ENCODE data around the gene OR2C1. TPM values are rescaled to one million over a fixed set of nuclear protein-coding genes. Genes with fewer than 3 reads are reported as not detected.

The OR2C1 gene
- polyA plus RNA-seq, 1 donor = 0.31 TPM

DNA sequence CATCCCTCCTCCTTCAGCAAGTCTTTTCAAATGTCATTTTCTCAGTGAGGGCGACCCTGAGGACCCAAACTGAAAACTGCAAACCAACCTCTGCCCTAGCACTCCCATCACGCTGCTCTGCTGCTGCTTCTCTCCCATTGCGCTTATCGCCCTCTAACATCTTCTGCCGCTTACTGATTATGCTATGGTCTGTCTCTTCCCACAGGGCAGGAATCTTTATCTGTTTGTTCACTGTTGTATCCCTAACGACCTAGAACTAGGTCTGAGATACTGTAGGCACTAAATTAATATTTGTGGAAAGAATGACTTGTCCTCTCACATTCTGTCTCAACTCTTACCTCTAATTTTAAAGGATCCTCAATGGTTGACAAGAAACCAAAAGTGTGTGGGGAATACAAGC, 32.6 kb downstream of the OR2C1 start:
- Histone ChIP-seq H3K9me3 (ENCODE audit: control insufficient read depth, low read depth, low read length) (peaks cover 45% of the 10 kb centered on the region), H3K4me1 (ENCODE audit: control insufficient read depth, insufficient read depth, low read length) (no peaks in the 10 kb centered on the region), H3K36me3 (ENCODE audit: control insufficient read depth, insufficient read depth, low read length) (peaks cover 59% of the 10 kb centered on the region), H3K27ac (ENCODE audit: low read length) (no peak overlapping the region), H3K27me3 (ENCODE audit: control insufficient read depth, insufficient read depth, low read length) (no peaks in the 10 kb centered on the region), H3K4me3 (ENCODE audit: low read length) (no peak overlapping the region)
- no peak for DNase-seq
- WGBS (ENCODE audit: insufficient coverage, low lambda C conversion rate) = 80% methylated on average over 1 of the region's 6 CpGs

DNA sequence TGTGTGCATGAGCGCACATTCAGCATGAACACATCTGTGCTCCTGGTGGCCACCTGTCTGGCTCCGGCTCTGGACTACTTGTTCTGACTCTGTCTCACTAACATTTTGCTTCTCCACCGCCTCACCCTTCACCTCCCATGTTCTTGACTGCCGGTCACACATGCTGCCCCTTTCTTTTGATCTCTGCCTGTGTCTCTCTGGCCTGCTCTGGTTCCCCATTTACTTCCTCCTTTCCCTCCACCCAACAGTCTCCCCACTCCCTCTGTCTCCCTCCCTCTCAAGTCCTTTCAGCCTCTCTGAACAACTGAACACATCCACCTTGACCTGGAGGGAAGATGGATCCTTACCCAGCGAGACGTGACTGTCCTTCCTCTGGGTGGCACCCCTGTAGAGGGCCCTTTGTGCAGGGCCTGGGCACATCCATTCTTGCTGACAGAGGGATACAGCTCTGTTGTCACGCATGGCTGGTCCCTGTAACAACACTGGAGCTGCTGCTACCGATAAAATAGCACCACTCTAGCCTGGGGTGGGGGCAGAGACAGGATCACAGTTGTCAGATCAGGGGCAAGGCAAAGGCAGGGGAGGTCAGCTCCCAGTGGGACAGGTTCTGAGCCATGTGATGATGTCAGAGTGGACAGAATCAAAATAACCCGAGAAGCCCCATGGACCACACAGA, 34.1 kb downstream of the OR2C1 start:
- 0% methylated on average over 1 of the region's 9 CpGs for WGBS (ENCODE audit: insufficient coverage, low lambda C conversion rate)
- Histone ChIP-seq H3K4me3 (ENCODE audit: low read length) (no peak overlapping the region), H3K9me3 (ENCODE audit: control insufficient read depth, low read depth, low read length) (peaks cover 42% of the 10 kb centered on the region), H3K27ac (ENCODE audit: low read length) (no peak overlapping the region), H3K4me1 (ENCODE audit: control insufficient read depth, insufficient read depth, low read length) (no peaks in the 10 kb centered on the region), H3K36me3 (ENCODE audit: control insufficient read depth, insufficient read depth, low read length) (peaks cover 60% of the 10 kb centered on the region), H3K27me3 (ENCODE audit: control insufficient read depth, insufficient read depth, low read length) (no peaks in the 10 kb centered on the region)
- no peak for DNase-seq

DNA sequence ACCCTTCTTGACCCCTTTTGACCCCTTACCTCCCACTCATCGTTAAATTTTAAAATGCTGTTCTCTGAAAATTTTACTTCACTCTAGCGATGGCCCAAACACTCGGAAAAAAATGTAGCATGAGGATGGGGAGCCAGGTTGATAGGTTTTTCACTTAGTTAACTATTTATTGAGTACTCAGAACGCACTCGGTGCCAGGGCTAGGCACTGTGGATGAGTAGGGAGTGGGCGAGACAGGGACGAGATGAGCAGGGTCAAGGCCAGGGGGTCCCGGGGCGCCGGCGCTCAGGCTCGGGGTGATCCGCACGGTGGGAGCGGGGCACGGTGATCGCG, 44.7 kb downstream of the OR2C1 start:
- H3K9me3 ChIP-seq (ENCODE audit: control insufficient read depth, low read depth, low read length) = peaks cover 49% of the 10 kb centered on the region
- peaks cover 47% of the 10 kb centered on the region for H3K36me3 ChIP-seq (ENCODE audit: control insufficient read depth, insufficient read depth, low read length)
- no CpG with 5 or more reads among the region's 18 CpGs for WGBS (ENCODE audit: insufficient coverage, low lambda C conversion rate)
- H3K4me1 ChIP-seq (ENCODE audit: control insufficient read depth, insufficient read depth, low read length) = peaks cover 3% of the 10 kb centered on the region
- peak overlapping the region; percentile 83 for H3K4me3 ChIP-seq (ENCODE audit: low read length)
- H3K27me3 ChIP-seq (ENCODE audit: control insufficient read depth, insufficient read depth, low read length) = no peaks in the 10 kb centered on the region
- peak overlapping the region; percentile 88 for H3K27ac ChIP-seq (ENCODE audit: low read length)
- DNase-seq = no peak

DNA sequence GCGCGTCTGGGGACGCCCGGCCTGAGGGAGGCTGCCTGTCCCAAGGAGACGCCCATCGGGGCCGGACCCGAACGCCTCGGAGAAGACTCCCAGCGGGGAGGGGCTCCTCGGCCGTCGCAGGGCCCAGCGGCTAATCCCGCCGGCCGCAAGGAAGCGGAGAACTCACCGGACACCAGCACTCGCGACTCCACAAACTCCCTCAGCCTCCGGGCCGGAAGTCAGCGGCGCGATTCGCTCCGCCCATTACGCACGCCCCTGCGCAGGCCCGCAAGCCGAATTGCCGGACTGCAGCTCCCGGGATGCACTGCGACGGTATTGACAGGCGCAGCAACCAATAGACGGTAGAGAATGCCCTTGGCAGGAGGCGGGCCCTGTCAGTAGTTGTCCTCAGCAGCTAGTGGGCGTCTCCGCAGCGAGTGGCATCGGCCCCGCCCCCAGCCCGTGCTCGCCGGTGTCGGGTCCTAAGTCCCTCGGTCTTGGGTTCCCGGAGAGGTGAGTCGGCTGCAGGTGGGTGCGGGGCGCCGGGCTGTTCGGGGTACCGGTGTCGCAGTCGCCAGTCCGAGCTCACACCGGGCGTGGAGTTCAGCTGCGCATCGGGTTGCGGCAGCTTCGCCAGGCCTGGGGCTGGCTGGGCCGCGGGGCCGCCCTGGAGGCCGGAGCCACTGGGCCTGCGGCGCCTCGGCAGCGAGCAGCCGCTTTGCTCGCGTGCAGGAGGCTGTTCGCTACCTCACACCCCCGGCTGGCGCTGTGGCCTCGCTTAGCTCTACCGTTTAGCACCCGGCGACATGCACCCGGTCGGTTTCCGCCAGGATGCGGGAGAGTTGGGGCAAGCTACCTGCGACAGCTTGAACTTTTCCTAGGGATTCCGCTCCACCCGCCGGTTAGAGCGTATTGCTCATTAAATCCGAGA, 45.3 kb downstream of the OR2C1 start, which contains the start of the genes ZNF174 and ZSCAN32:
Gene ZNF174, plus strand, starts transcription at position 437 of the 910 bp plus-strand sequence. CDS start 790 bp downstream, outside the sequence.
Gene ZSCAN32, minus strand, starts transcription at position 226 of the 910 bp plus-strand sequence. CDS start 3,447 bp downstream, outside the sequence.
- Histone ChIP-seq H3K4me1 (ENCODE audit: control insufficient read depth, insufficient read depth, low read length) (peaks cover 3% of the 10 kb centered on the region), H3K27me3 (ENCODE audit: control insufficient read depth, insufficient read depth, low read length) (no peaks in the 10 kb centered on the region), H3K27ac (ENCODE audit: low read length) (peak within 1 kb of the TSS; percentile 88), H3K36me3 (ENCODE audit: control insufficient read depth, insufficient read depth, low read length) (peaks cover 46% of the 10 kb centered on the region), H3K4me3 (ENCODE audit: low read length) (peak within 1 kb of the TSS; percentile 83), H3K9me3 (ENCODE audit: control insufficient read depth, low read depth, low read length) (peaks cover 49% of the 10 kb centered on the region)
- DNase-seq = peak; percentile 99 to 100
- WGBS (ENCODE audit: insufficient coverage, low lambda C conversion rate) = no CpG with 5 or more reads among the region's 95 CpGs

DNA sequence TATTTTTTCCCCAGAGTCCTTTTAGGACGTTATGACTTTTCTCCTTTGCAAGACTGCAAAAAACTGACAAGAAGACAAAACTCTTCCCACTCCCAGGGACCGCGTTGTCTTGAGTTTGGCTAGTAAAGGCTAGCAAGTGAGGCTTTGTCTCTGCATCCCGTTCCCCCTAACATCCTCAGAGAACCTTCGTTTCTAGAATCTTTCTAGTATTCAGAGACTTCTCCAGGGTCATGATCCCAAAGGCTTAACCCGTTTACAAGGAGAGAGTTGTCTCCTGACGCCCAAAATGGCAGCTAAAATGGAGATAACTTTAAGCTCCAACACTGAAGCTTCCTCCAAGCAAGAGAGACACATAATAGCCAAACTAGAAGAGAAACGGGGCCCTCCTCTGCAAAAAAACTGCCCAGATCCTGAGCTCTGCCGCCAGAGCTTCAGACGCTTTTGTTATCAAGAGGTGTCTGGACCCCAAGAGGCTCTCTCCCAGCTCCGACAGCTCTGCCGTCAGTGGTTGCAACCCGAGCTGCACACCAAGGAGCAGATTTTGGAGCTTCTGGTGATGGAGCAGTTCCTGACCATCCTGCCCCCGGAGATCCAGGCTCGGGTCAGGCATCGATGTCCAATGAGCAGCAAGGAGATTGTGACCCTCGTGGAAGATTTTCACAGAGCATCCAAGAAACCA, 46.2 kb downstream of the OR2C1 start:
- H3K27me3 ChIP-seq (ENCODE audit: control insufficient read depth, insufficient read depth, low read length) = no peaks in the 10 kb centered on the region
- peak overlapping the region; percentile 83 for H3K4me3 ChIP-seq (ENCODE audit: low read length)
- WGBS (ENCODE audit: insufficient coverage, low lambda C conversion rate) = no CpG with 5 or more reads among the region's 17 CpGs
- DNase-seq = no peak
- peaks cover 43% of the 10 kb centered on the region for H3K36me3 ChIP-seq (ENCODE audit: control insufficient read depth, insufficient read depth, low read length)
- H3K9me3 ChIP-seq (ENCODE audit: control insufficient read depth, low read depth, low read length) = peaks cover 51% of the 10 kb centered on the region
- peaks cover 3% of the 10 kb centered on the region for H3K4me1 ChIP-seq (ENCODE audit: control insufficient read depth, insufficient read depth, low read length)
- H3K27ac ChIP-seq (ENCODE audit: low read length) = peak overlapping the region; percentile 70

Other genes starting within 250 kb of the OR2C1 start
- 12.8 TPM for gene ZNF205, start 243.3 kb upstream of the OR2C1 start, polyA plus RNA-seq
- 11.6 TPM for gene ZNF213, start 220.9 kb upstream of the OR2C1 start, polyA plus RNA-seq
- gene OR1F1, start 167.7 kb upstream of the OR2C1 start, polyA plus RNA-seq = not detected
- 10.8 TPM for gene ZNF200, start 120.7 kb upstream of the OR2C1 start, polyA plus RNA-seq
- gene MEFV, start 99.3 kb upstream of the OR2C1 start, polyA plus RNA-seq = 0.45 TPM
- gene ZNF263, start 72.4 kb upstream of the OR2C1 start, polyA plus RNA-seq = 42.8 TPM
- 10.7 TPM for gene TIGD7, start 50.5 kb upstream of the OR2C1 start, polyA plus RNA-seq
- 40.6 TPM for gene ZNF75A, start 50.4 kb upstream of the OR2C1 start, polyA plus RNA-seq
- gene ZSCAN32, start 45.1 kb downstream of the OR2C1 start, polyA plus RNA-seq = 15.9 TPM
- 11.4 TPM for gene ZNF174, start 45.3 kb downstream of the OR2C1 start, polyA plus RNA-seq
- gene ZNF597, start 87.6 kb downstream of the OR2C1 start, polyA plus RNA-seq = 4.2 TPM
- gene NAA60, start 87.8 kb downstream of the OR2C1 start, polyA plus RNA-seq = 59.3 TPM
- gene C16orf90, start 139.6 kb downstream of the OR2C1 start, polyA plus RNA-seq = not detected
- gene CLUAP1, start 145.1 kb downstream of the OR2C1 start, polyA plus RNA-seq = 24.1 TPM
- 2.5 TPM for gene NLRC3, start 221.5 kb downstream of the OR2C1 start, polyA plus RNA-seq